ENCODE results near the gene ANKAR. TPM values are rescaled to one million over a fixed set of nuclear protein-coding genes. Genes with fewer than 3 reads are reported as not detected.

Gene ANKAR
- total RNA-seq, 2 experiments from 2014 or later = 2.0 to 2.9 TPM

DNA sequence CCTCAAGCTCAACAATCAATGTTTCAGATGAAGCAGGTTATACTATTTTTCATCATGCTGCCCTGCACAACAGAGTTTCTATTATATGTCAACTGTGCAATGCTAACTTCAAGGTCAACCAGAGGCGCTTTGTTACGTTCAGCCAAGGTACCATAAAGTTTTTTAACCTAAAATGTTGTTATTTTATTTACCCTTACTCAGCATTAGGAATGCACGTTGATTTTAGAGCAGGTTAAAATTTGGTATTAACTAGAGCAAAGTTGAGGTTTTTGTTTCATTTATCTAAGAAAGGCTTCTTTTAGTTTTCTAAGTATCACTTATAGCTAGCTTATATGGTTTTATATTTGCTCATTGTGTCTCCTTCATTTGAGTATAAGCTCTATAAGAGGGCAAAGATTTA, 21.8 kb downstream of the ANKAR start:
- Histone ChIP-seq H3K27ac (ENCODE audit: low read depth, low read length, poor library complexity, severe bottlenecking) (no peak overlapping the region), H3K9me2 (ENCODE audit: insufficient read depth, low read length) (no peaks in the 10 kb centered on the region), H2AFZ (ENCODE audit: low read length) (no peak overlapping the region), H3K4me1 (ENCODE audit: insufficient read depth, low read length, poor library complexity, severe bottlenecking) (no peaks in the 10 kb centered on the region), H4K20me1 (ENCODE audit: insufficient read depth, low read length) (no peaks in the 10 kb centered on the region), H3K36me3 (ENCODE audit: insufficient read depth, low read length) (no peaks in the 10 kb centered on the region), H3K4me3 (ENCODE audit: low read depth, low read length, poor library complexity, severe bottlenecking) (no peak overlapping the region), H3K4me2 (ENCODE audit: low read length) (no peak overlapping the region), H3K79me2 (ENCODE audit: insufficient read depth, low read depth, low read length) (no peaks in the 10 kb centered on the region), H3K9me3 (ENCODE audit: low read length) (no peaks in the 10 kb centered on the region)
- no TSS peak for BruUV-seq (replicated peaks)
- CTCF ChIA-PET (ENCODE audit: unreplicated experiment) = no interaction called here
- no peak for TF ChIP-seq CTCF (conservative IDR thresholded peaks at IDR 0.05; ENCODE audit: low read length)
- POLR2A ChIA-PET = interaction anchor here (0.7 to 2.3 kb wide), 10 partner anchors 8 to 342 kb away, joined by 3 to 16 read pairs (median 6); partner anchors contain the start of gene ASNSD1
- no peak for DNase-seq (ENCODE audit: low spot score)
- intact Hi-C loops (cut with micrococcal nuclease; ENCODE audit: unreplicated experiment) = no loop called here

DNA sequence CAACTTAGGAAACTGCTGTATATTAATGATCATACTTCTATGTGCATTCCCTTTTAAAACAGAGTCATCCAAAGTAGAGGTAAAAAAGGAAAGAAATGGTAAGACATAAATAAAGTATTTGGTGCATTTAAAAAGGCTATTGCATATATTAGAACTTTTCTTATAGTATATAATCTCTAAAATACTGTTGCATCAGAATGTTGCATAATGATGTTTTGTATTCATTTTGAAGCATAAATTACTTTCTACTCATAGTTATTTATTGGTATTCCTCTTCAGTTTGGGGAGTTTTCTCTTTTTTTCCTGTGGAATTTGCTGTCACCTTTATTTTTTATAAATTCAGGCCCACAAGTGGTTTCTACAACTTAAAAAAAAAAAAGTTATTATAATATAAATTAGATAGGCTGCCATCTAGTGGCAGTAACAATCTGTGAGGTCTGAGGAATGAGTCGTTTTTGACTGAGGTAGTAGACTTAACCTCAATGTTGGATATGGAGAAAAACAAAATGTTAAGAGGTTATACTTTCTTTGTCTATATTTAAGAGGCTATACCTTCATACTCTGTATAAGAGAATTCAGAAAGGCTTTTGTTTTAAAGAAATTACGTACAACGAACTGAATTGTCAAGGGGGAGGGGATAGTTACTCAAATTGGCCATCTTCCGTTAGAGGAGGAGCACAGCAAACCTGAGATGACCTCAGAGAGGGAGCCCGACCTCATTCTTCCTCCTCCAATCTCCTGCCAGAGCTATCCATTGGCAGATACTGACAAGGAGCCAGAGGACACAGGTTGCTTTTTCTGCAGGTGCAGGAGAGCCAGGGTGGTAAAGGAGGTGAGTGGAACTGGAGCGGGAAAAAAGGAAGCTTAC, 23.8 kb downstream of the ANKAR start:
- no peak overlapping the region for H2AFZ ChIP-seq (ENCODE audit: low read length)
- no peaks in the 10 kb centered on the region for H3K4me1 ChIP-seq (ENCODE audit: insufficient read depth, low read length, poor library complexity, severe bottlenecking)
- DNase-seq (ENCODE audit: low spot score) = peak; percentile 70
- H3K79me2 ChIP-seq (ENCODE audit: insufficient read depth, low read depth, low read length) = no peaks in the 10 kb centered on the region
- TF ChIP-seq CTCF (conservative IDR thresholded peaks at IDR 0.05; ENCODE audit: low read length) (peak; percentile 85), EZH2phosphoT487 (IDR thresholded peaks at IDR 0.05; ENCODE audit: borderline replicate concordance, low read depth, low read length) (no peak)
- no TSS peak for BruUV-seq (replicated peaks)
- CTCF ChIA-PET (ENCODE audit: unreplicated experiment) = interaction anchor here (1.6 kb wide), 1 partner anchor 38 kb away, joined by 4 read pairs; the partner anchor contains the start of gene ASNSD1
- no peak overlapping the region for H3K27ac ChIP-seq (ENCODE audit: low read depth, low read length, poor library complexity, severe bottlenecking)
- no peaks in the 10 kb centered on the region for H3K9me3 ChIP-seq (ENCODE audit: low read length)
- H3K4me3 ChIP-seq (ENCODE audit: low read depth, low read length, poor library complexity, severe bottlenecking) = no peak overlapping the region
- peak overlapping the region; percentile 22; the same call in 1 of the 2 replicates for H3K4me2 ChIP-seq (ENCODE audit: low read length)
- no peaks in the 10 kb centered on the region for H3K36me3 ChIP-seq (ENCODE audit: insufficient read depth, low read length)
- no peaks in the 10 kb centered on the region for H3K9me2 ChIP-seq (ENCODE audit: insufficient read depth, low read length)
- H4K20me1 ChIP-seq (ENCODE audit: insufficient read depth, low read length) = no peaks in the 10 kb centered on the region
- intact Hi-C loops (cut with micrococcal nuclease; ENCODE audit: unreplicated experiment) = loop anchor here (1.0 kb wide), 1 partner anchor 37 kb away; the partner anchor contains the start of gene ASNSD1
- POLR2A ChIA-PET = interaction anchor here (1.0 to 1.1 kb wide), 2 partner anchors 38 to 40 kb away, joined by 3 to 5 read pairs; no protein-coding TSS in a partner anchor

DNA sequence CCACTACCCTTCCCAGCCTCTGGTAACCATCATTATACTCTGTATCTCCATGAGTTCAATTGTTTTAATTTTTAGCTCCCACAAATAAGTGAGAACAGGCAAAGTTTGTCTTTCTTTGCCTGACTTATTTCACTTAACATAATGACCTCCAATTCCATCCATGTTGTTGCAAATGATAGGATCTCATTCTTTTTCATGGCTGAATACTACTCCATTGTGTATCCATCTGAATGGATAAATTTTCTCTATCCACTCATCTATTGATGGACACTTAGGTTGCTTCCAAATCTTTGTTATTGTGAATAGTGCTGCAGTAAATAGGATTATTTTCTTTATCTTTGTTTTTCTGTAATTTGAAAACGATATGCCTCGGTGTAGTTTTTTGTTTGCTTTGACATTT, 26.2 kb downstream of the ANKAR start:
- Histone ChIP-seq H3K79me2 (ENCODE audit: insufficient read depth, low read depth, low read length) (no peaks in the 10 kb centered on the region), H3K4me1 (ENCODE audit: insufficient read depth, low read length, poor library complexity, severe bottlenecking) (no peaks in the 10 kb centered on the region), H3K4me3 (ENCODE audit: low read depth, low read length, poor library complexity, severe bottlenecking) (no peak overlapping the region), H3K27ac (ENCODE audit: low read depth, low read length, poor library complexity, severe bottlenecking) (no peak overlapping the region), H3K4me2 (ENCODE audit: low read length) (no peak overlapping the region), H3K36me3 (ENCODE audit: insufficient read depth, low read length) (no peaks in the 10 kb centered on the region), H3K9me2 (ENCODE audit: insufficient read depth, low read length) (no peaks in the 10 kb centered on the region), H4K20me1 (ENCODE audit: insufficient read depth, low read length) (no peaks in the 10 kb centered on the region), H2AFZ (ENCODE audit: low read length) (no peak overlapping the region), H3K9me3 (ENCODE audit: low read length) (no peaks in the 10 kb centered on the region)
- ChIA-PET POLR2A (no interaction called here), CTCF (ENCODE audit: unreplicated experiment) (no interaction called here)
- intact Hi-C loops (cut with micrococcal nuclease; ENCODE audit: unreplicated experiment) = no loop called here
- no TSS peak for BruUV-seq (replicated peaks)
- DNase-seq (ENCODE audit: low spot score) = no peak
- no peak for TF ChIP-seq EZH2phosphoT487 (IDR thresholded peaks at IDR 0.05; ENCODE audit: borderline replicate concordance, low read depth, low read length)
- TF ChIP-seq CTCF (conservative IDR thresholded peaks at IDR 0.05; ENCODE audit: low read length) = no peak

All from OCI-LY7 (cell line).